Liver (tissue), 3 donors: ENCODE results near the gene LHX3.

Experiments
- CTCF ChIP-seq: fragments of 150-350 bp; IDR thresholded peaks from 2 replicates; pipeline ENCODE4 v1.5.1; 2017; ENCODE audit warnings: improper control_type of control experiment, low read depth, low read length; ENCODE audit not compliant: missing input control
- EGR1 ChIP-seq, 2 donors: IDR thresholded peaks; 2 replicates each; pipeline ENCODE4 v1.6.1; 2016 to 2018; ENCODE audit warnings: antibody characterized with exemption in 2 of 2, low read depth in 2 of 2
- GABPA ChIP-seq, 2 donors: IDR thresholded peaks in 1 of 2; conservative IDR thresholded peaks in 1 of 2; 2 replicates each; pipeline ENCODE4 v1.6.1; 2016; ENCODE audit warnings: antibody characterized with exemption in 2 of 2, mild to moderate bottlenecking in 1 of 2, moderate library complexity in 1 of 2
- HNF4G ChIP-seq: IDR thresholded peaks from 2 replicates; pipeline ENCODE4 v1.6.1; 2016; ENCODE audit warnings: antibody characterized with exemption
- JUND ChIP-seq, 2 donors: IDR thresholded peaks; 2 replicates each; pipeline ENCODE4 v1.6.1; 2016; ENCODE audit warnings: antibody characterized with exemption in 2 of 2
- MAX ChIP-seq: IDR thresholded peaks from 2 replicates; pipeline ENCODE4 v1.6.1; 2016; ENCODE audit warnings: antibody characterized with exemption
- NR2F2 ChIP-seq: IDR thresholded peaks from 2 replicates; pipeline ENCODE4 v1.6.1; 2016; ENCODE audit warnings: antibody characterized with exemption
- RAD21 ChIP-seq, 2 donors: IDR thresholded peaks; 2 replicates each; pipeline ENCODE4 v1.6.1; 2016; ENCODE audit warnings: antibody characterized with exemption in 2 of 2, mild to moderate bottlenecking in 2 of 2
- REST ChIP-seq: IDR thresholded peaks from 2 replicates; pipeline ENCODE4 v1.6.1; 2016; ENCODE audit warnings: antibody characterized with exemption, mild to moderate bottlenecking
- SP1 ChIP-seq: IDR thresholded peaks from 2 replicates; pipeline ENCODE4 v1.6.1; 2018; ENCODE audit warnings: antibody characterized with exemption, mild to moderate bottlenecking
- TAF1 ChIP-seq: conservative IDR thresholded peaks from 2 replicates; pipeline ENCODE4 v1.6.1; 2016; ENCODE audit warnings: antibody characterized with exemption, mild to moderate bottlenecking
- YY1 ChIP-seq: IDR thresholded peaks from 2 replicates; pipeline ENCODE4 v1.6.1; 2016; ENCODE audit warnings: antibody characterized with exemption, mild to moderate bottlenecking
- ZBTB33 ChIP-seq: IDR thresholded peaks from 2 replicates; pipeline ENCODE4 v1.6.1; 2016; ENCODE audit warnings: antibody characterized with exemption
- donor health status: healthy.
- donor health status: healthy.

GRCh38 chr9:136149853-136150252 is 55.1 kb downstream of the LHX3 start:
- TF ChIP-seq CTCF (no peak), JUND (IDR thresholded peaks at IDR 0.05) (no peak), TAF1 (no peak), YY1 (no peak), GABPA (IDR thresholded peaks at IDR 0.05 in 1 of 2, conservative IDR thresholded peaks at IDR 0.05 in 1 of 2) (no peak), EGR1 (IDR thresholded peaks at IDR 0.05; ENCODE audit: low read depth in 2 of 2) (no peak), REST (no peak), NR2F2 (no peak), RAD21 (IDR thresholded peaks at IDR 0.05) (no peak), MAX (no peak), SP1 (no peak), HNF4G (no peak), ZBTB33 (no peak)
